H1 (cell line): ENCODE results near the gene TOP2A. TPM values are rescaled to one million over a fixed set of nuclear protein-coding genes. Genes with fewer than 3 reads are reported as not detected.

Experiments
- CTCF ChIA-PET: fragments of 300-600 bp; sonication (Branson Sonifier 250); formaldehyde crosslinking; loops from one replicate; lab custom pipeline; 2021; ENCODE audit not compliant: partially characterized antibody; lab: Charles Lee
- POLR2A ChIA-PET: fragments of 300-600 bp; sonication (Branson Sonifier 250); formaldehyde crosslinking; loops from one replicate; lab custom pipeline; 2021; ENCODE audit warnings: inconsistent platforms; ENCODE audit not compliant: partially characterized antibody; lab: Charles Lee
- DNase-seq, 2 experiments: peaks; one replicate each; pipeline versions ENCODE4 v3.0.0 to v3.0.0-alpha.2; 2010 to 2022; ENCODE audit warnings: low spot score in 2 of 2, low read depth in 1 of 2, mixed read lengths in 1 of 2
- FAIRE-seq: peaks from 2 replicates; lab custom pipeline; 2011; peaks lifted over from hg19 to GRCh38; lab: Jason Lieb, UNC
- H2AFZ ChIP-seq: 2 replicates; pipeline ENCODE4 v1.8.1; 2012; ENCODE audit warnings: low read length, inconsistent platforms
- H2AK5ac ChIP-seq: 2 replicates; pipeline ENCODE4 v1.6.1; 2013; ENCODE audit warnings: low read depth, low read length
- H2BK120ac ChIP-seq: replicated peaks from 2 replicates; pipeline ENCODE3; 2013; ENCODE audit warnings: low read depth, low read length, inconsistent platforms
- H2BK12ac ChIP-seq: 2 replicates; pipeline ENCODE4 v1.6.1; 2013; ENCODE audit warnings: low read depth, low read length
- H2BK15ac ChIP-seq: 2 replicates; pipeline ENCODE4 v1.6.1; 2013; ENCODE audit warnings: low read length
- H2BK20ac ChIP-seq: 2 replicates; pipeline ENCODE4 v1.6.1; 2013; ENCODE audit warnings: low read length
- H2BK5ac ChIP-seq: 2 replicates; pipeline ENCODE4 v1.6.1; 2013; ENCODE audit warnings: low read depth, low read length
- H3K14ac ChIP-seq: 2 replicates; pipeline ENCODE4 v1.6.1; 2013; ENCODE audit warnings: inconsistent platforms; ENCODE audit not compliant: insufficient read length
- H3K18ac ChIP-seq: 2 replicates; pipeline ENCODE4 v1.6.1; 2013; ENCODE audit warnings: low read length; ENCODE audit errors: extremely low read depth
- H3K23ac ChIP-seq: 2 replicates; pipeline ENCODE4 v1.6.1; 2013; ENCODE audit warnings: inconsistent platforms; ENCODE audit not compliant: insufficient read length
- H3K23me2 ChIP-seq: 2 replicates; pipeline ENCODE4 v1.6.1; 2013; ENCODE audit warnings: low read depth, low read length
- H3K27ac ChIP-seq: 2 replicates; pipeline ENCODE4 v1.6.1; 2011; ENCODE audit warnings: low read depth, low read length, inconsistent platforms
- H3K27me3 ChIP-seq, 4 experiments: replicated peaks in 1 of 4; 1 replicate in 1 of 4; 2 replicates in 3 of 4; pipeline versions ENCODE4 v1.6.1 to v1.8.1; 2011 to 2013; ENCODE audit warnings: low read length in 3 of 4, mild to moderate bottlenecking in 3 of 4, inconsistent platforms in 2 of 4, mixed read lengths in 2 of 4, moderate library complexity in 1 of 4; ENCODE audit not compliant: control insufficient read depth in 3 of 4, insufficient read depth in 3 of 4; ENCODE audit errors: extremely low read depth in 1 of 4
- H3K36me3 ChIP-seq, 4 experiments: 2 replicates each; pipeline versions ENCODE4 v1.6.1 to v1.8.1; 2011 to 2013; ENCODE audit warnings: mild to moderate bottlenecking in 4 of 4, low read length in 3 of 4, moderate library complexity in 2 of 4, control low read depth in 1 of 4, inconsistent platforms in 1 of 4; ENCODE audit not compliant: insufficient read depth in 4 of 4, control insufficient read depth in 2 of 4
- H3K4ac ChIP-seq: replicated peaks from 2 replicates; pipeline ENCODE3; 2013; ENCODE audit warnings: low read length, low read depth, mixed read lengths, inconsistent platforms; ENCODE audit not compliant: insufficient read length
- H3K4me1 ChIP-seq, 4 experiments: replicated peaks in 1 of 4; 1 replicate in 1 of 4; 2 replicates in 3 of 4; pipeline versions ENCODE4 v1.6.1 to v1.8.1; 2011 to 2013; ENCODE audit warnings: low read length in 3 of 4, inconsistent platforms in 2 of 4, mixed read lengths in 1 of 4; ENCODE audit not compliant: insufficient read depth in 4 of 4, control insufficient read depth in 3 of 4
- H3K4me2 ChIP-seq, 2 experiments: 2 replicates each; pipeline versions ENCODE4 v1.6.1 to v1.8.1; 2011 to 2013; ENCODE audit warnings: low read depth in 2 of 2, low read length in 2 of 2, control low read depth in 1 of 2, inconsistent platforms in 1 of 2, mild to moderate bottlenecking in 1 of 2; ENCODE audit not compliant: insufficient read depth in 1 of 2
- H3K4me3 ChIP-seq, 4 experiments: fragments of 200-600, 300-600 bp in 1 of 4; sonication (generic), shearing (Covaris generic), sonication (Bioruptor Twin) in 1 of 4; 2 replicates each; pipeline versions ENCODE4 v1.5.1 to v1.8.1; 2011 to 2016; ENCODE audit warnings: low read length in 4 of 4, low read depth in 3 of 4, control low read depth in 2 of 4, inconsistent platforms in 2 of 4, mild to moderate bottlenecking in 2 of 4, mixed read lengths in 1 of 4, moderate library complexity in 1 of 4; ENCODE audit not compliant: insufficient read depth in 2 of 4; ENCODE audit errors: extremely low read depth in 1 of 4
- H3K56ac ChIP-seq: replicated peaks from 2 replicates; pipeline ENCODE3; 2013; ENCODE audit warnings: low read depth, mild to moderate bottlenecking, mixed read lengths, low read length, inconsistent platforms; ENCODE audit not compliant: insufficient read length
- H3K79me1 ChIP-seq: 2 replicates; pipeline ENCODE4 v1.6.1; 2013; ENCODE audit warnings: low read depth, low read length, control low read depth
- H3K79me2 ChIP-seq, 2 experiments: 2 replicates each; pipeline versions ENCODE4 v1.6.1 to v1.8.1; 2012 to 2013; ENCODE audit warnings: low read length in 2 of 2, mild to moderate bottlenecking in 2 of 2, inconsistent platforms in 1 of 2; ENCODE audit not compliant: insufficient read depth in 2 of 2, control insufficient read depth in 1 of 2
- H3K9ac ChIP-seq, 4 experiments: replicated peaks in 1 of 4; 1 replicate in 1 of 4; 2 replicates in 3 of 4; pipeline versions ENCODE4 v1.6.1 to v1.8.1; 2011 to 2013; ENCODE audit warnings: low read depth in 3 of 4, low read length in 3 of 4, control low read depth in 2 of 4, mild to moderate bottlenecking in 2 of 4, moderate library complexity in 2 of 4, inconsistent platforms in 1 of 4; ENCODE audit errors: extremely low read depth in 1 of 4
- H3K9me3 ChIP-seq, 2 experiments: 2 replicates each; pipeline versions ENCODE4 v1.6.1 to v1.8.1; 2012 to 2013; ENCODE audit warnings: mild to moderate bottlenecking in 2 of 2, moderate library complexity in 2 of 2, control low read depth in 1 of 2, inconsistent platforms in 1 of 2, low read depth in 1 of 2, low read length in 1 of 2, mixed read lengths in 1 of 2; ENCODE audit not compliant: insufficient read depth in 2 of 2
- H4K20me1 ChIP-seq, 2 experiments: replicated peaks in 1 of 2; 2 replicates each; pipeline versions ENCODE3 to v1.8.1; 2011 to 2013; ENCODE audit warnings: inconsistent platforms in 2 of 2, low read length in 2 of 2, mild to moderate bottlenecking in 1 of 2; ENCODE audit not compliant: insufficient read depth in 2 of 2, control insufficient read depth in 1 of 2
- H4K5ac ChIP-seq: 2 replicates; pipeline ENCODE4 v1.6.1; 2013; ENCODE audit warnings: low read length, low read depth, mixed read lengths, inconsistent platforms; ENCODE audit not compliant: insufficient read length
- H4K8ac ChIP-seq: 2 replicates; pipeline ENCODE4 v1.8.0; 2013; ENCODE audit warnings: mild to moderate bottlenecking, moderate library complexity, low read length, inconsistent platforms; ENCODE audit not compliant: insufficient read depth; ENCODE audit errors: extremely low read depth
- H4K91ac ChIP-seq: replicated peaks from 2 replicates; pipeline ENCODE3; 2013; ENCODE audit warnings: low read length, mixed read lengths, inconsistent platforms; ENCODE audit not compliant: insufficient read length
- BCL11A ChIP-seq, 2 experiments: IDR thresholded peaks; one replicate each; pipeline ENCODE4 v1.6.1; 2011; ENCODE audit warnings: low read depth in 2 of 2, low read length in 2 of 2, mild to moderate bottlenecking in 2 of 2
- PHF8 ChIP-seq: fragments of 200-600 bp; sonication (generic); conservative IDR thresholded peaks from 2 replicates; pipeline ENCODE4 v1.7.1; 2012; ENCODE audit warnings: low read depth, mild to moderate bottlenecking, inconsistent platforms, low read length, moderate library complexity
- POLR2AphosphoS5 ChIP-seq: IDR thresholded peaks from 2 replicates; pipeline ENCODE4 v1.6.1; 2011; ENCODE audit warnings: low read depth, low read length
- SP1 ChIP-seq: IDR thresholded peaks from 2 replicates; pipeline ENCODE4 v1.6.1; 2011; ENCODE audit warnings: low read depth, low read length
- TCF12 ChIP-seq: IDR thresholded peaks from 2 replicates; pipeline ENCODE4 v1.6.1; 2011; ENCODE audit warnings: low read depth, mild to moderate bottlenecking, low read length
- WGBS, 2 experiments: shearing (Covaris generic) in 1 of 2; methylation state at CpG; one replicate each; pipeline versions ENCODE4 v1.1.6 to v1.1.7; 2013 to 2015; ENCODE audit warnings: low lambda C conversion rate in 2 of 2, mixed read lengths in 2 of 2, inconsistent platforms in 1 of 2, low coverage in 1 of 2, missing lambda C conversion rate in 1 of 2; ENCODE audit not compliant: insufficient replicate concordance in 2 of 2, insufficient coverage in 1 of 2, insufficient read length in 1 of 2; ENCODE audit errors: extremely low coverage in 1 of 2, missing lambda C conversion rate in 1 of 2; 5-methylcytosine and 5-hydroxymethylcytosine counted together
- polyA plus RNA-seq, 7 experiments: library from polyadenylated mRNA; depleted of rRNA in 3 of 7; stranded (reverse) in 5 of 7; unstranded in 2 of 7; fragments of >200 nt in 5 of 7; fragments of 200-250 nt in 2 of 7; gene quantifications; 1 replicate in 5 of 7; 2 replicates in 1 of 7; 4 replicates in 1 of 7; pipeline versions ENCODE4 v1.2.1 to v1.2.3, GENCODE V29; 2011 to 2013; ENCODE audit warnings: missing spikeins in 2 of 7, mixed read lengths in 2 of 7
- total RNA-seq: library from RNA; stranded (reverse); fragmentation: NEBNext Ultra II Directional; extraction: Animal tissue kit (Norgen Biotek cat#: 25700); gene quantifications from 2 replicates; pipeline ENCODE4 v1.2.1, GENCODE V29; 2021
- TF ChIP-seq, protein P1 (sequence below): IDR thresholded peaks from 2 replicates; pipeline ENCODE4 v1.6.1; 2012; ENCODE audit warnings: inconsistent platforms

TOP2A gene
- total and polyA plus RNA-seq, 2 of the 8 experiments (the other 6 are each of a cell fraction or from before 2014, with no cell fraction given) = 83.1 to 291 TPM

- POLR2A ChIA-PET = interaction anchor here (27.8 kb wide), 1 partner anchor 45 kb away, joined by 570 read pairs; the partner anchor contains the start of genes CDC6 and RARA
- peaks cover 32 to 52% of the 10 kb centered on the region in 2 experiments for H4K20me1 ChIP-seq
- peaks cover 5% of the 10 kb centered on the region; the same call in 1 of the 2 replicates for H3K79me1 ChIP-seq
- no peak overlapping the region for H2BK12ac ChIP-seq
- no peak overlapping the region for H3K56ac ChIP-seq
- H2AFZ ChIP-seq = no peak overlapping the region
- no peak for DNase-seq
- H3K4me1 ChIP-seq = peaks cover 16 to 66% (median 49%) of the 10 kb centered on the region in 4 experiments
- no peaks in the 10 kb centered on the region; a peak in 1 of 8 replicates for H3K36me3 ChIP-seq
- H3K9ac ChIP-seq = no peak overlapping the region
- H3K27ac ChIP-seq = no peak overlapping the region
- no peak overlapping the region for H2BK5ac ChIP-seq
- CTCF ChIA-PET = interaction anchor here (0.8 to 30.8 kb wide), 6 partner anchors 9 to 1452 kb away, joined by 3 to 1198 read pairs (median 4); partner anchors contain the start of gene RARA
- H2AK5ac ChIP-seq = no peak overlapping the region
- no peak overlapping the region for H3K18ac ChIP-seq
- H3K14ac ChIP-seq = no peak overlapping the region
- no peak overlapping the region for H4K5ac ChIP-seq
- H3K23me2 ChIP-seq = peaks cover 13% of the 10 kb centered on the region; the same call in 1 of the 2 replicates
- no peak overlapping the region for H2BK20ac ChIP-seq
- H4K91ac ChIP-seq = no peak overlapping the region
- H2BK120ac ChIP-seq = no peak overlapping the region
- 35% methylated on average over 5 of the region's 5 CpGs; no CpG with 5 or more reads in 1 of the 2 experiments for WGBS, 2 experiments
- H4K8ac ChIP-seq = no peak overlapping the region
- H3K9me3 ChIP-seq = no peaks in the 10 kb centered on the region
- H3K23ac ChIP-seq = no peak overlapping the region
- H3K79me2 ChIP-seq = no peaks in the 10 kb centered on the region; a peak in 1 of 4 replicates
- H3K4ac ChIP-seq = no peak overlapping the region
- FAIRE-seq = no peak
- no peak overlapping the region for H2BK15ac ChIP-seq
- no peak for TF ChIP-seq PHF8
- 0 out of 2 replicates have a peak, but pooled peaks have one; percentile 35 for TF ChIP-seq TCF12
- TF ChIP-seq, protein P1, sequence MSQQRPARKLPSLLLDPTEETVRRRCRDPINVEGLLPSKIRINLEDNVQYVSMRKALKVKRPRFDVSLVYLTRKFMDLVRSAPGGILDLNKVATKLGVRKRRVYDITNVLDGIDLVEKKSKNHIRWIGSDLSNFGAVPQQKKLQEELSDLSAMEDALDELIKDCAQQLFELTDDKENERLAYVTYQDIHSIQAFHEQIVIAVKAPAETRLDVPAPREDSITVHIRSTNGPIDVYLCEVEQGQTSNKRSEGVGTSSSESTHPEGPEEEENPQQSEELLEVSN = no peak
- peak; percentile 86 for TF ChIP-seq POLR2AphosphoS5
- 0 out of 2 replicates have a peak, but pooled peaks have one; percentile 19 for TF ChIP-seq SP1
- no peak for TF ChIP-seq BCL11A (IDR thresholded peaks at IDR 0.05; ENCODE audit: low read depth in 2 of 2, low read length in 2 of 2)
- TF ChIP-seq, all 59 proteins: peak for 3
- Histone ChIP-seq H3K27me3 (peaks cover 15 to 64% (median 50%) of the 10 kb centered on the region in 4 experiments), H3K4me2 (peak overlapping the region; percentile 77 to 87; a peak in 3 of 4 replicates), H3K4me3 (peak overlapping the region in 3 of 4 experiments; percentile 6 to 43 (median 7); a peak in 3 of 8 replicates)
These were observed 69.6 kb downstream of the TOP2A start for GRCh38 chr17:40348136-40348504.
